Measurements from ENCODE around the gene ANXA4.
"Not testable (repeated sequence)": the region's sequence is repeated elsewhere in the genome, so short reads cannot be mapped to it uniquely, and the experiment has no call there.

ANXA4 gene

DNA sequence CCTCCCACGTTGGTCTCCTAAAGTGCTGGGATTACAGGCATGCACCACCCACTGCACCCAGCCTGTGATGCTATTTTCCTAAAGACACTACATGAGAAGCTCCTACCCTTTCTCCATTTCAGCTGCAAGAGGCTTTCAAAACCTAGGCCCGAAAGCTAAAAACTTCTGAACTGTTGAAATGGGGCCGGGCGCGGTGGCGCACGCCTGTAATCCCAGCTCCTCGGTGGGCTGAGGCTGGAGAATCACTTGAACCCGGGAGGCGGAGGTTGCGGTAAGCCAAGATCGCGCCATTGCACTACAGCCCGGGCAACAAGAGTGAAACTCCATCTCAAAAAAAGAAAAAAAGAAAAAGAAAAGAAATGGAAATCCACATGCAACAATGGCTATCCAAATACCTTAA is 18.1 kb upstream of the ANXA4 start:
- DNase-seq: no peak

DNA sequence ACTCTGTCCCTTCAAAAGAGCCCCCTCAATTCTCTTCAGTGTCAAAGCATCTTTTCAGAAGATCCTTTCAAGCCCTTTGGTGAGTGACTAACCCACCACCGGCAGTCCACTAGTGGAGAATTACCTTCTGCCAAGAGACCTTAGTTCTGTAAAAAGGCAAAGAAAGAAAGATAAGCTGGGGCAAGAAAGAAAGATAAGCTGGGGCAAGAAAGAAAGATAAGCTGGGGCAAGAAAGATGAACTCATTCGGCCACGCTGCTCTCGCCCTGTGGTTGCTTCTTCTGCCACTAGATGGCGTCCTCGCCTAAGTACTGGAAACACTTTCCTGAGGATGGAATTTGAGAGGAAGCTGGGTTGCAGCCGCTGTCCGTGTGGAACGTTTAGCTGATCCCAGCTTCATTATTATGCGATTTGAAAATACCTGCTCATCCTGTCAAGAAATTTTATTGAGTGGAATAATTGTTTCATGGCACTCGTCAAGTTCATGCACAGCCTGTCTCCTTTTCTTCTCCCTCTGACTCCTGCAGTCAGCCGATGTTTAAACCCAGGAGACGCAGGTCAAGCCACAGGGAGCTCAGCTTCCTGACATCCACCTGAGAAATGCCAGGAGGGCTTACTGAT is 17.3 kb upstream of the ANXA4 start:
- DNase-seq: peak; percentile 87

DNA sequence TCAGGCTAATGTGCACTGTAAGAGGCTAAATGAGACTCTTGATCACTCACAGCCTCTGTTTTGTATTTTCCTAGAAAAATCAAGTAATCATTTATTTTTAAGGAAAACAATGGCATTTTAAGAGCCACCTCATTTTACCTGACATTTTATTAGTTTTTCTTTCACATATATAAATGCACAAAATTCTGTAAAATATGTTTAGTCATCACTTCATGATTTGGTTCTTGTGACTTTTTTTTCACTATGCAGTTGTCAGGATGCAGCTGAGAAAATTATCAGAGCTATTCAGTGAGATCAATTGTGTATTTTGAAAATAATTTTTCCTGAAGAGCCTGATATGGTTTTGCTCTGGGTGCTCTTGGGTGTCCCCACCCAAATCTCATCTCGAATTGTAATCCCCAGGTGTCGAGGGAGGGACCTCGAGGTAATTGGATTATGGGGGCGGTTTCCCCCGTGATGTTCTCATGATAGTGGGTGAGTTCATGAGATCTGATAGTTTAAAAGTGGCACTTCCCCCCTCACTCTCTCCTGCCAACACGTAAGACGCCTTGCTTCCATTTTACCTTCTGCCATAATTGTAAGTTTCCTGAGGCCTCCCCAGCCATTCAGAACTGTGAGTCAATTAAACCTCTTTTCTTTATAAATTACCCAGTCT is 16.1 kb upstream of the ANXA4 start:
- DNase-seq: no peak

DNA sequence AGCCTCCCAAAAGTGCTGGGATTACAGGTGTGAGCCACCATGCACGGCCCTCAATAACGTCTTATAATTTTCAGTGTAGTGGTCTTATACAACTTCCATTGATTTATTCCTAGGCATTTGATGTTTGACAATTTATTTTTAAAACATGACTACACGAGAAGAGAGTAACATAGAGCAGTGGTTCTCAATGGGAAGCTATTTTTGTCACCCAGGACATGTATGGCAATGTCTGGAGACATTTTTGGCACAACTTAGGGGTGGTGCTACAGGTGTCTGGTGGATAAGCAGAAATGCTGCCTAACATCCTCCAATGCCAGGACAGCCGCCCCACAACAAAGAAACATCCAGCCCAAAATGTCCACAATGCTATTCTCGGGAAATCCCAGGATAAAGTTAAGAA is 12.7 kb upstream of the ANXA4 start:
- DNase-seq: no peak

DNA sequence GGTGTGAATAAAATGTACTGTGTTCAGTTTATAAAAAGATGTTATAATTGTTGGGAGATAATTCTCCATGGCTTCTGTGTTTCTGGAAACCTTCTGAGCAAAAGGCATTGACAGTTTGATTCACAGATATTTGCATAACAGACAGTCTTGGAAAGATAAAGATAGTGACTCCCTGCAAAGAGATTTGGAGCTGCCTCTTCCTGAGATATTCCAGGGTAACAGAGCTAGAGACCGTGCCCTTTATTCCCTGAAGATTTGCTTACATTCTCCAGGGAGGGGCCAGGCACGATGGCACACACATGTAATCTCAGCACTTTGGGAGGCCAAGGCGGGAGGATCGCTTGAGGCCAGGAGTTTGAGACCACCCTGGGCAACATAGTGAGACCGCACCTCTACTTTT is 12.2 kb upstream of the ANXA4 start:
- DNase-seq: no peak

DNA sequence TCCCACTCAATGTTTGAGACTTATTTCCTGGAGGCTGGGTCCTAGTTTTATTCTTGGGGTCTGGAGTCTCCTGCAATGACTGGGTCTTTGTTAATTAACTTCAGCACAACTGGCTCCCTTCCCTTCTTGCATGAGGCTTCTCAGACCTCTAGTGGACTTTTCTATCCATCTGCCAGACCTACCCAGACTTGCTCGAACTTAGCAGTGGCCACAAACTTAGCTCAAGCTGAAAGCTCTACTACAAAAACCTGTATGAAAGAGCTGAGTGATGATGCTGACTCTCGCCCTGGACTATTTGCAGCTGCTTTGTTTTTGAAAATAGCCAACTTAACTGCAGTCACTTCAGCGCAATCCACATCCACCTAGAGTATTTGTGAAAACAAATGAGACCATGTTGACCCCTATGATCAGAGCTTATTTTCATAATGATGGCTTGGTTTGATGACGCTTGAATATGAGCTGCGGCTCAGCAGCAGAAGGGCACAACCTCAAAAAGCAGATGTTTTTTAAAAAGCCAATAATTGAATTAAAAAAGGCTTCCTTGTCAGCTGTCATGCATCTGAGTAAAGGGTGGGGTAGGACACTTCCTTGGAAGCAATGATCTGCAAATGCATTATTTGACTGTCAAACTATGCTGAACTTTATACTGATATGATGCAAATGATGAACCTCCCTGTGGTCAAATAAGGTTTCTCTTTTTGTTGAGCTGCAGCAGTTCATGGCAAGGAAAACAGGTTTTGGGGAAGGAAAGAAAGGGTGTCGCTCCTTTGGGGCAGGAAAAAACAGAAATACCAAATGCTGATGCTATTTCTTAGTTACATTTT is 10.6 kb upstream of the ANXA4 start:
- no peak for DNase-seq

DNA sequence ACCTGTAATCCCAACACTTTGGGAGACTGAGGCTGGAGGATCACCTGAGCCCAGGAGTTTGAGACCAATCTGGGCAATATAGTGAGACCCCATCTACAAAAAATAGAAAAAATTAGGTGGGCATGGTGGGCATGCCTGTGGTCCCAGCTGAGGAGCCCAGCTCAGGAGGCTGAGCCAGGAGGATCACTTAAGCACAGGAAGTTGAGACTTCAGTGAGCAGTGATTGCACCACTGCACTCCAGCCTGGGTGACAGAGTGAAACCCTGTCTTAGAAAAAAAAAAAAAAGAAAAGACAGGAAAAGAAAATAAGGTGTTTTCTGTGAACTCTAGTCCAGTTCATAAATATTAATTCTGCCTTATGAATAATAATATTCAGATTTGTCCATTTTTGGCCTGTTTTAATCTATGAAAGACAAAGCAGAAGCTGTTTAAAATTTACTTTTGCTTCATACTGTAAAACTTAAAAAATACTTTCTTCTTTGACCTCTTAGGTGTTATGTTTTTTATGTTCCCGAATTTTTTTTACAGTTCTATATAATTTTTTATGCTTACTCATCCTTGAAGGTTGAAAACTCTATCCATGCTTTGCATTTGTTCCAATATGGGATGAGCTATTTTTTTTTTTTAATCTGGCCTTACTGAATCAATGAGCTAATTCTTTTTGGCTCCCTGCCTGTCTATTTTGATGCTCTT is 8.4 kb upstream of the ANXA4 start:
- no peak for DNase-seq

DNA sequence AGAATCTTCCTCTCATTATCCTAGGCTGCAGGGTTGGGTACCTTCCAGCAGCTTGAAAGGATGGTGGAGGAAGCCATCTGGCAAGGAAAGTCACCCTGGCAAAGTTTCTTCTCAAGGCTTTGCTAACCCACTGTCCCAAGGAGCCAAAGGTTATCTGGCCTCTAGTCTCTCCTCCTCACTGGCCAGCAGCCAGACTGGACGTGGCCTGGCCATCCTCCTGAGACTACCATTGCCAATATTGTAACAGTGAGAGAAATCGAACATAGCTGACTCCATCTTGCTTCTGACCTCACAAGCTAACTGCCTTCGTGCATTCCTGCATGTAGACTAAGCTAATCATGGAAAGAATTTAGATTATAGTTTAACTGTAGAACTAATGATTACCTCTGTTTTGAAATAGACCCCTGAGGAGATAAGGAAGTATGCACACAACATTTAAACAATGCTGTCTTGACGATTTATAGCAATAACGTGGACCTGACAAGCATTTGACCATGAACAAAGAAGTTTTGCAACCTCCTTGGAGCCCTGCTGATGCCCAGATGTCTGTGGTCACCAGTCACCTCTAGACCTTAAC is 7.8 kb upstream of the ANXA4 start:
- DNase-seq: no peak

DNA sequence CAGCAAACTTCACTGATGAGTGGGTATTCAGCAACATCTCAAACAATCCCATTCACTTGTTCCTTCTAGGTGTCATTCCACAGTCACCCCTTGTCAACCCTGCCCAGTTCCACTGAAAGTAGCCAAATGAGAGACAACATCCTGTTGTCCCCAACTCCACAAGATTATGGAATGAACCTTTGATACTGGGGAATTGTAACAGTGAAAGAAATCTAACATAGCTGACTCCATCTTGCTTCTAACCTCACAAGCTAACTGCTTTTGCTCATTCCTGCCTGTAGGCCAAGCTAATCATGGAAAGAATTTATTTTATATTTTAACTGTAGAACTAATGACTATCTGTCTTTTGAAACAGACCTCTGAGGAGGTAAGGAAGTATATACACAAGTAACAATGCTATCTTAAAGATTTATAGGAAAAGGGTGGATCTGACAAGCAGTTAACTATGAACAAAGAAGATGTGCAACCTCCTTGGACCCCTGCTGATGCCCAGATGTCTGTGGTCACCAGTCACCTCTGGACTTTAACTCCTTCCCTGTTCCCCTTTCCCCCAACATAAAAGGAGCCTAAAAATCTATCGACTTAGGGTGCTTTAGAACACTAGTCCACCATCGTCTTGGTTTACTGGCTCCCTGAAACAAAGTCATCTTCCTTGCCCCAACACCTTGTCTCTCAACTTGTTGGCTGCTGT is 6.9 kb upstream of the ANXA4 start:
- DNase-seq: no peak

DNA sequence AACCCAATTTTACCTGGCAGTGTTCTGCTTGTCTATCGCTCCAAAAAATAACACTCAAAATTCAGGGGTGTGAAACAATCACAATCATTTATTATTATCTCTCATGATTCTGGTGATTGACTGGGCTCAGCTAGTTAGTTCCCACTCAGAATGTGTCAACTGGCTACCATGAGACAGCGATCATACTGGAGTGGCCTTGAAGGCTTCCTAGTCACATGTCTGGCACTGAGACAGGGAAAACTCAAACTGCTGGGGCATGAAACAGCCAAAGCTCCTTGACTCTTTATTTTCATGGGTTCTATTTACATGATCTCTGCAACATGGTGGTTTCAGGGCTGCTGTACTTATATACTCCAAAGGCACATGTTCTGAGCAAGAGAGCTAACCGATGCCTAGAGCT is 6.2 kb upstream of the ANXA4 start:
- DNase-seq: no peak

DNA sequence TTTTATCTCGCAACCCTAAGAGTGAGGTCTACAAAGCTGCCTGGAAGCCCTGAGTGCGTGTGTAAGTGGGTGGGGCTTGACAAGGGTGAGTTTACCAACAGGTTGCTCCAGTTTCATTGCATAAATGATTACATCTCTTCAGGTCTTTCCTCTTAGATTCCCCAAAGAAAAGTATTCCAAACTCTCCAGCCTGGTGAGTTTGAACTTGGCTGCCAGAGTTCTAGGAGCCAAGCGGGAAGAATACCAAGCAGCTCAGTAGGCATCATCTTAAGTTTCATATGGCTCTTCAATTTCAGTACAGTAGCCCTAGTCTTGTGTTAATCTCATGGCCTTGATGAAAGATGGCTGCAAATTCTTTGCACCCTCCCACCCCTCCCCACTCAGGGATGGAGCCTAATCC is 3.8 kb upstream of the ANXA4 start:
- DNase-seq: not testable (repeated sequence)

DNA sequence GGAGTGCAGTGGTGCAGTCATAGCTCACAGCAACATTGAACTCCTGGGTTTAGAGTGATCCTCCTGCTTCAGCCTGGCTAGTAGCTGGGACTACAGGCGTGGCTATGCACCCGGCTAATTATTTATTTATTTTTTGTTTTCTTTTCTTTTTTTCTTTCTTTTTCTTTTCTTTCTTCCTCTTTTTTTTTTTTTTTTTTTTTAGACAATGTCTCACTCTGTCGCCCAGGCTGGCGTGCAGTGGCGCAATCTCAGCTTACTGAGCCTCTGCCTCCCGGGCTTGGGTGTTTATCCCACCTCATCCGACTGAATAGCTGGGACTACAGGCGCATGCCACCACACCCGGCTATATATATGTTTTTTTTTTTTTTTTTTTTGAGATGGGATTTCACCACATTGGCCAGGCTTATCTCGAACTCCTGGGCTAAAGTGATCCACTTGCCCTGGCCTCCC is 1.4 kb upstream of the ANXA4 start:
- DNase-seq: no peak

DNA sequence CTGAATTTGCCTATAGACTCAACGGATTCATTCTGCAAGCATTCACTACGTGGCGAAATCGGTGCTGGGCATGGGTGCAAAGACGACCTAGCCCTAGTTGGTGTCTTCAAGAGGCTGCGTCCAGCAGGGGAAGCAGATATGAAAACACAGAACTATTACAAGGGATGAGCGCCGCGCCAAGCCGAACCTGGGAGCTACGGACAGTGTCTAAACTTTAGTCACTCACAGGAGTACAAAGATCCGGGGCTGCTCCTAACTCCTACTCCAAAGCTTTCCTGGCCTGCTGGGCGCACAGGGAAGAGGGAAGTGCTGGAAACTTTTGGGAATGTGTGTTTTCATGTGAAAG is 732 bp upstream of the ANXA4 start:
- peak; percentile 39 for DNase-seq

DNA sequence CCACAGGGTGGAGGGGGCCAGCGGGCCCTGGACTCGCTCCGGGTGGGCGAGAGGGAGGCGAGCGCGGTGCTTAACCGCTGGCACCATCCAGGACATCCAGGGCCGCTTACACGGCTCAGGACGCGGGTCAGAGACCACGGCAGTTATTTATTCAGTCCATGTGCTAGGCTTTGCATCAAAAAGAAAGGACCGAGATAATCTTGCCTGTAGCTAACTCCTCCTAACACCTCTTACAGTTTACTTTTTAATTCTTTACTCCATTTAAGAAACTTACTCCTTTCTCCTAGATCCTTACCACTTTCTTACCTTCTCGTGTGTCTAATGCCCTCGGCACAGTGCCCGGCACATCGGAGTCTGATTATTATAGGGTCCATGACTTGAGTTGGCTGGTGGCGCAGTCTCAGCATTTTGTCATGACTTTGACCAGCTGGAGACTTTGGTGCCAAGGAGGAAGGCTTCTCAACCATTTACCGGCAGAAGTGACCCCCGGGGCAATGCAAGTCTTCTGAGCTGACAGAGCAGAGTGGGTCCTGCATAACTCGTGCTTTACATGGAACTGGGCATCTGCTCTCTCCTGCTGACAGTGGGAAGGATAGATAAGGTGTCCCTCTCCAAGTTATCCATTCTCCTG is 503 bp downstream of the ANXA4 start:
- no peak for DNase-seq

DNA sequence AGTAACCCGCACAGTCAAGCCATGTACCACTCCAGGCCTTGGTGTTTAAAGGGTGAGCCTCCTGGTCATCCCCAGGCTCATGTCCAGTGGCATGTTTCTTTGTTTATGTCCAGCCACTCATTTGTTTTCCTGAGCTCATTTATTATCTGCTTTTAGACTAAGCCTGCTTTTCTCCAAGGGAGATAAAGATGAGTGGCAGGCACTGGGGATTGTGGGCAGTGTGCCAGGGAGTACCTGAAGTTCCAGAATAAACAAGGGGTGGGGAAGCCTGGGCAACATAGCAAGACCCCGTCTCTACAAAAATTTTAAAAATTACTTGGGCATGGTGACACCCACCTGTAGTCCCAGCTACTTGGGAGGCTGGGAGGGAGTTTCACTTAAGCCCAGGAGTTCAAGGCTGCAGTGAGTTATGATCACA is 1.9 kb downstream of the ANXA4 start:
- DNase-seq: no peak

DNA sequence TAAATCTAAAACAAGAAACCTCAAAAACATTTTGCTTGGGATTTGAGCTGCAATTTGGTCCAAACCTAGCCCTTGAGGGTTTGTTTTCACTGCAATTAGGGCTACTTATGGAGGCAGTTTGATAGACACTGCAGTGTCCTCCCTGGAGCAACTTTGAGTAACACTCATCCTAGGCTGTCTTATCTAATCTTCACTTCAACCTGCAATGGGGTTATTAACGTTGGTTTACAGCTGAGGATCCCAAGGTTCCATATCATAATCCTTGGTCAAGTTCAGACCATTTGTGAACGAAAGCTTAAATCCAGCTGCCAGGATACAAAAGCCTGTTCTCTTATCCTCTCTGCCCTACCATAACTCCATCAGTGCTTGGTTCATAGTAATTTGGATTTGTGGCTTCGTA is 2.5 kb downstream of the ANXA4 start:
- no peak for DNase-seq

DNA sequence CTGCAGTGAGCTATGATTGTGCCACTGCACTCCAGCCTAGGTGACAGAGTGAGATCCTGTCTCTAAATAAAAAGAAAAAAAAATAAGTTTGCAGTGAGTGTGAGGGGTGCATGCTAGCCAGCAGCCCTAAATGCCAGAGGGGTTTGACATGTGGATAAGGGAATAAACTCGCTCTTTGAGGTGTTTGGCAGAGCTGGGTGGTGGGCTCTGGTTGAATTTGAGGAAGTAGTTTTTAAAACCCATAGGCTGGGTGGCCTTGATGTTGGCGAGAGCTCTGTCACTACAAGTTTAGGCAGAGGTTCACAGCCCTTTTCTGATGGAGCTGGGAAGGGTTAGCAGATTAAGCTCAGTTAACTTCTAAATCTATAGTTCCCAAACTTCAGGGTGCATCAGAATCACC is 3.1 kb downstream of the ANXA4 start:
- DNase-seq: no peak

DNA sequence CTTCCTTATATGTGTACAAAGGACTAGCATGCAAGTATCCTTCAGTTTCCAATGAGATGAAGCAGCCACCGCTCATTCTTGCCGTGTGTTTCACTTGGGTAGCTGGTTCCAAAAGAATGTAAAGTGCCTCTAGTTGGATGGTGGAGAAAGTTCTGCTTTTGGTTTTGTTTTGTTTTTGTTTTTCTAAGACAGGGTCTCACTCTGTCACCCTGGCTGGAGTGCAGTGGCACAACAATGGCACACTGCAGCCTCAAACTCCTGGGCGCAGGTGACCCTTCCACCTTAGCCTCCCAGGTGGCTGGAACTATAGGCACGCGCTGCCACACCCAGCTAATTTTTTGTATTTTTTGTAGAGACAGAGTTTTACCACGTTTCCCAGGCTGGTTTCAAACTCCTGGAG is 8.3 kb downstream of the ANXA4 start:
- DNase-seq: no peak

DNA sequence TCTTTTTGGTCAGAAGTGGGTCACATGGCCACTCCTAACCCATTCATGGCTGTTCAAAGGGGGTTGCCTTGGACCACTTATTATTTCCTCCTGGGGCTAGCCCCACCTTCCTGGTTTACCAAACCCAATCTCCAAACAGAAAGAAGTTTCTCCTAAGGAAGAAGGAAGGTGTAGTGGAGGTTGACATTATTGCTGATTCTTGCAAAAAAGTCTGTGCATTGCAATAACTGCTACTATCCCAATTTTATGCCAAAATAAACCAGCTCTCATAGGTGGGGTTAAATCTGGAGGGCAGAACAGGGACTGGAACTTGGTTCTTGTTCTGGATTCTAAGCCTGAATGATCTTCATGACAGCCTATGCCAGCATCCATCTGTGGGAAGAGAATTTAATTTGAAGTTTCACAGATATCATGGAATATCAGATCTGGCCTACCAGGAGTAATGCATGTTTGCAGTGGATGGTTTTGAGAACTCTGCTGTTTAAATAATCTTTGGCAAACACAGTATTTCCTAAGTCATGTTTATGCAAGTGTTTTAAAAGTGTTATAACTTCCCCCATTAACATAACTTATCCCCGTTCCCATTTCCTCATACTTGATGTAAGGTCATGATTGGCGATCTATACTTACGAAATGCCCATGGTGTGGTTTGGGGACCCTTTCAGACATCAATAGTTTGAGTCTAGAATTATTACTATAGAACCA is 11.9 kb downstream of the ANXA4 start:
- DNase-seq: no peak

DNA sequence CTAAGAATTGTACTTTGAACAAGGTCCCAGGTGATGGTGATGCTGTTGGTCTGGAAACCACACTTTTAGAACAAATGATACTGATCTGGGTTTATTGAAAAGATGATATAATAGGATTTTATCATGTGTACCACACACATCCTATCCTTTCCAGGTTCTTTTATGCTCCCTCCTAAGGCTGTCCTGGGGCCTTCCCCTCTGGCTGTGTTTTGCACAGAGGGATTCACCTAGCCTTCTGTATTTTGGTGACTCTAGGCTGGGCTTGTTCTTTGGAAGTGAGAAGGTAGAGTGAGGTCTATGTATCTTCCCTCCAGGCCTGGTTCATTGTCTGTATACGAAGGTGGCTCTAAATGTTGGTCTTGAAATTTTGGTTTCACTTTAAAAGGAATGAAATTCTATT is 12.7 kb downstream of the ANXA4 start:
- DNase-seq: no peak

DNA sequence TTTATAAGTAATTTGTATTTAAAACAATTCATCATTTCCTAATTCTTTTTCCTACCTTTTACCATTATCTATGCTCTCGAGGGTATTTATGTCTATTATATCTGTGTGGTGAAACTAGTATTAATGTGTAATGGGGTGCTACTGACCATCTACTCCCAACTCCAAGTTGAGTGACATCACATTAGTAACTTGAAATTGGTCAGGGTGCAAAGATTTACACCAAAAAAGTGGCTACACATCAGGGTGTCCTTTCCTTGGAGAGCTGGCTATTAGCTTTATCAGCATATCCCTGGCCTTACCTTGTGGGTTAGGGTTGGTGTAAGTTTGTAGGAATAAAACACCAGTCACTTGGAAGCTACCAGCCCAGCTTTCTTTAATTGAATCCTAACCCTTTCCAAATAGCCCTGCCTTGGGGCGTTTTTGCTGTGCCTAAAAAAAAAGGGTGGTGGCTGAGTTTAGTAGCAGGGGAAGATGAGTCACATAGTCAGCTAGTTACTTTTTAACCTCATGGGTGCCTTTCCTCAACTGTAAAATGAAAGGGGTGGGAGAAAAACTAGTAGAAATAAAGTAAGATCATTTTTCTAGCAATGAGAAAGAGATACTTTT is 14.0 kb downstream of the ANXA4 start:
- no peak for DNase-seq

Data from CD4-positive, alpha-beta T cell treated with Interleukin-6 for 4 hours (primary cell).